SU-DHL-6 (cell line): ENCODE data around the gene SLCO4A1.

Experiments used
- H2AFZ ChIP-seq: fragments of 200-600 bp; sonication (generic); 2 replicates; pipeline ENCODE4 v1.6.1; 2014; ENCODE audit warnings: low read depth, mild to moderate bottlenecking, moderate library complexity, mixed read lengths, antibody characterized with exemption, low read length; ENCODE audit not compliant: severe bottlenecking
- H3F3A ChIP-seq: fragments of 200-600 bp; shearing (Covaris generic); 2 replicates; pipeline ENCODE4 v1.6.0; 2016; ENCODE audit warnings: antibody characterized with exemption, mild to moderate bottlenecking; ENCODE audit not compliant: insufficient read depth
- H3K27ac ChIP-seq: fragments of 200-600 bp; sonication (generic); 2 replicates; pipeline ENCODE4 v1.5.1; 2016; ENCODE audit warnings: low read depth, mild to moderate bottlenecking, low read length, moderate library complexity, mixed read lengths
- H3K27me3 ChIP-seq: fragments of 200-600 bp; sonication (generic), shearing (Covaris generic); 2 replicates; pipeline ENCODE4 v1.6.0; 2014; ENCODE audit warnings: mild to moderate bottlenecking, low read length
- H3K36me3 ChIP-seq: fragments of 200-600 bp; sonication (generic); 2 replicates; pipeline ENCODE4 v1.6.1; 2014; ENCODE audit warnings: mild to moderate bottlenecking, low read length, mixed read lengths
- H3K4me2 ChIP-seq: fragments of 300-600, 200-600 bp; shearing (Covaris generic), sonication (generic); 2 replicates; pipeline ENCODE4 v1.6.0; 2014; ENCODE audit warnings: low read length, low read depth, mild to moderate bottlenecking; ENCODE audit not compliant: poor library complexity, severe bottlenecking
- H3K4me3 ChIP-seq: fragments of 200-600 bp; sonication (generic); 2 replicates; pipeline ENCODE4 v1.5.1; 2014; ENCODE audit warnings: antibody characterized with exemption, low read length, mild to moderate bottlenecking, mixed read lengths; ENCODE audit not compliant: insufficient read depth, poor library complexity, severe bottlenecking
- H3K79me2 ChIP-seq: fragments of 200-600 bp; sonication (generic); 2 replicates; pipeline ENCODE4 v1.6.1; 2014; ENCODE audit warnings: mild to moderate bottlenecking, low read length, moderate library complexity; ENCODE audit not compliant: insufficient read depth
- H3K9ac ChIP-seq: fragments of 200-600 bp; sonication (generic); 2 replicates; pipeline ENCODE4 v1.7.0; 2014; ENCODE audit warnings: mild to moderate bottlenecking, low read length
- H3K9me2 ChIP-seq: fragments of 200-600 bp; sonication (generic); replicated peaks from 2 replicates; pipeline ENCODE4 v1.6.1; 2014; ENCODE audit warnings: low read length; ENCODE audit not compliant: insufficient read depth
- H3K9me3 ChIP-seq: fragments of 200-600 bp; sonication (generic); 2 replicates; pipeline ENCODE4 v1.6.1; 2014; ENCODE audit warnings: low read length, mixed read lengths; ENCODE audit not compliant: insufficient read depth
- H4K20me1 ChIP-seq: fragments of 200-600 bp; sonication (generic); 2 replicates; pipeline ENCODE4 v1.6.1; 2014; ENCODE audit warnings: low read depth, mild to moderate bottlenecking, antibody characterized with exemption, low read length, moderate library complexity, mixed read lengths
- EZH2phosphoT487 ChIP-seq: fragments of 200-600 bp; sonication (generic), shearing (Covaris generic); conservative IDR thresholded peaks from 2 replicates; pipeline ENCODE4 v1.6.1; 2018; ENCODE audit warnings: mild to moderate bottlenecking, antibody characterized with exemption, low read length, moderate library complexity, mixed read lengths
- TF ChIP-seq, protein P1 (sequence below): fragments of 200-600 bp; sonication (generic); IDR thresholded peaks from one replicate; pipeline ENCODE4 v1.5.1; 2017; ENCODE audit warnings: antibody characterized with exemption, mild to moderate bottlenecking, low read length, moderate library complexity; ENCODE audit not compliant: insufficient read depth, poor library complexity, severe bottlenecking

Gene SLCO4A1

DNA sequence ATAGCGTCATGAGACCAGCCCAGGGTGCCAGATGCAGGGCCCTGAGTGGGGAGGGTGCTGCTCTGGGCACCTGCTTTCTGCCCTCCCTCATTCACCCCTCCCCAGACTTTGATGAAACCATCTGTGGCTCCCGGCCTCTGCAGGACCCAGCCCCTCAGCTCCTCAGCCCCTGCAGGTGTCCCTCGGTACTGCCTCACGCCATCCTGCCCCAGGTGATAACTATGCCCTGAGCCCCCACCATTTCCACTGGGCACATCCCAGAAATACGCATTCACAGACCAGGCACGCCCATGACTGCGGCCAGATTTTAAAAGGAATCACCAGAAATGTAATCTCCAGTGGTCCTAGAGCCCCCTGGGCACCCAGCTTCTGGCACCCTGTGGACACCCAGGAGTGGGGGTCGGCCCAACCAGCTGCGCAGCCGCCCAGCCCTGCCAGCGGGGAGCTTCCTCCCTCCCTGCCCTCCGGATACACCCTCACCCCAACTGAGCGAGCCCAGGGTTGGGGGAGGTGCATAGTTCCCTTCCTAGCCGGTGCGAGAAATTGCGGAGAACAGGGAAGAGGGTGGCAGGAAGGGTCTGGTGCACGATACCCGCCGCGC is 65.7 kb downstream of the SLCO4A1 start:
- Histone ChIP-seq H3K9me2 (no peaks in the 10 kb centered on the region), H4K20me1 (no peaks in the 10 kb centered on the region), H3K27me3 (no peaks in the 10 kb centered on the region), H2AFZ (no peak overlapping the region), H3K9me3 (no peaks in the 10 kb centered on the region), H3K4me3 (no peak overlapping the region), H3K9ac (no peak overlapping the region), H3K4me2 (no peak overlapping the region), H3K79me2 (no peaks in the 10 kb centered on the region), H3K27ac (no peak overlapping the region), H3K36me3 (no peaks in the 10 kb centered on the region), H3F3A (no peaks in the 10 kb centered on the region)
- no peak for TF ChIP-seq EZH2phosphoT487
- TF ChIP-seq, protein P1, sequence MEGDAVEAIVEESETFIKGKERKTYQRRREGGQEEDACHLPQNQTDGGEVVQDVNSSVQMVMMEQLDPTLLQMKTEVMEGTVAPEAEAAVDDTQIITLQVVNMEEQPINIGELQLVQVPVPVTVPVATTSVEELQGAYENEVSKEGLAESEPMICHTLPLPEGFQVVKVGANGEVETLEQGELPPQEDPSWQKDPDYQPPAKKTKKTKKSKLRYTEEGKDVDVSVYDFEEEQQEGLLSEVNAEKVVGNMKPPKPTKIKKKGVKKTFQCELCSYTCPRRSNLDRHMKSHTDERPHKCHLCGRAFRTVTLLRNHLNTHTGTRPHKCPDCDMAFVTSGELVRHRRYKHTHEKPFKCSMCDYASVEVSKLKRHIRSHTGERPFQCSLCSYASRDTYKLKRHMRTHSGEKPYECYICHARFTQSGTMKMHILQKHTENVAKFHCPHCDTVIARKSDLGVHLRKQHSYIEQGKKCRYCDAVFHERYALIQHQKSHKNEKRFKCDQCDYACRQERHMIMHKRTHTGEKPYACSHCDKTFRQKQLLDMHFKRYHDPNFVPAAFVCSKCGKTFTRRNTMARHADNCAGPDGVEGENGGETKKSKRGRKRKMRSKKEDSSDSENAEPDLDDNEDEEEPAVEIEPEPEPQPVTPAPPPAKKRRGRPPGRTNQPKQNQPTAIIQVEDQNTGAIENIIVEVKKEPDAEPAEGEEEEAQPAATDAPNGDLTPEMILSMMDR = no peak

DNA sequence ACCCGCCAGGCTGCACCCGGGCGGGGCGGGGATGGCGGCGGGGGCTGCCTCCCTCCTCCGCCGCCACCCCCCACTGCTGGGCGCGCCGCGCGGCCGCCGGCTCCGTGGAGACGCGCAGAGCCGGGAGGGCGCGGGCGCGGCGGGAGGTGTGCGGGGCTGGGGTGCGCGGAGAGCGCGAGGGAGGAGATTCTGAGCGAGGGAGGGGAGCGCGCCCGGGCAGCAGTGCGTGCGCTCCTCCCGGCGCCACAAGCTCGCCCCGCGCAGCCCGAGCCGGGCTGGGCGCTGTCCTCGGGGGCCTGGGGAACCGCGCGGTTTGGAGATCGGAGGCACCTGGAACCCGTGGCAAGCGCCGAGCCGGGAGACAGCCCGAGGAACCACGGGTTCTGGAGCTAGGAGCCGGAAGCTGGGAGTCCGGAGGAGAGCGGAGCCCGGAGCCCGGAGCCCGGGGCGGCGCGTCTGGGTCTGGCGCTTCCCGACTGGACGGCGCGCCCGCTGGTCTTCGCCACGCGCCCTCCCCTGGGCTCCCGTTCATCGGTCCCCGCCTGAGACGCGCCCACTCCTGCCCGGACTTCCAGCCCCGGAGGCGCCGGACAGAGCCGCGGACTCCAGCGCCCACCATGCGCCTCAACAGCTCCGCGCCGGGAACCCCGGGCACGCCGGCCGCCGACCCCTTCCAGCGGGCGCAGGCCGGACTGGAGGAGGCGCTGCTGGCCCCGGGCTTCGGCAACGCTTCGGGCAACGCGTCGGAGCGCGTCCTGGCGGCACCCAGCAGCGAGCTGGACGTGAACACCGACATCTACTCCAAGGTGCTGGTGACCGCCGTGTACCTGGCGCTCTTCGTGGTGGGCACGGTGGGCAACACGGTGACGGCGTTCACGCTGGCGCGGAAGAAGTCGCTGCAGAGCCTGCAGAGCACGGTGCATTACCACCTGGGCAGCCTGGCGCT is 66.6 kb downstream of the SLCO4A1 start, which contains the start of gene NTSR1:
Gene NTSR1 (plus strand): TSS at position 246 of the 946 bp plus-strand sequence. CDS start 372 bp downstream, at position 618.
- no peak within 1 kb of the TSS for H3K4me2 ChIP-seq
- H3K9ac ChIP-seq = no peak within 1 kb of the TSS
- H3K9me2 ChIP-seq = no peaks in the 10 kb centered on the region
- no peaks in the 10 kb centered on the region for H4K20me1 ChIP-seq
- H3K36me3 ChIP-seq = no peaks in the 10 kb centered on the region
- H2AFZ ChIP-seq = no peak within 1 kb of the TSS
- no peaks in the 10 kb centered on the region for H3K79me2 ChIP-seq
- no peak within 1 kb of the TSS for H3K27ac ChIP-seq
- no peaks in the 10 kb centered on the region for H3K27me3 ChIP-seq
- no peak within 1 kb of the TSS for H3K4me3 ChIP-seq
- no peaks in the 10 kb centered on the region for H3F3A ChIP-seq
- no peak for TF ChIP-seq EZH2phosphoT487
- TF ChIP-seq, protein P1 = no peak
- H3K9me3 ChIP-seq = no peaks in the 10 kb centered on the region

DNA sequence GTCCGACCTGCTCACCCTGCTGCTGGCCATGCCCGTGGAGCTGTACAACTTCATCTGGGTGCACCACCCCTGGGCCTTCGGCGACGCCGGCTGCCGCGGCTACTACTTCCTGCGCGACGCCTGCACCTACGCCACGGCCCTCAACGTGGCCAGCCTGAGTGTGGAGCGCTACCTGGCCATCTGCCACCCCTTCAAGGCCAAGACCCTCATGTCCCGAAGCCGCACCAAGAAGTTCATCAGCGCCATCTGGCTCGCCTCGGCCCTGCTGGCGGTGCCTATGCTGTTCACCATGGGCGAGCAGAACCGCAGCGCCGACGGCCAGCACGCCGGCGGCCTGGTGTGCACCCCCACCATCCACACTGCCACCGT is 67.2 kb downstream of the SLCO4A1 start:
- Histone ChIP-seq H3K36me3 (no peaks in the 10 kb centered on the region), H2AFZ (no peak overlapping the region), H3K9me2 (no peaks in the 10 kb centered on the region), H3K4me3 (no peak overlapping the region), H3F3A (no peaks in the 10 kb centered on the region), H3K4me2 (no peak overlapping the region), H3K79me2 (no peaks in the 10 kb centered on the region), H3K27me3 (no peaks in the 10 kb centered on the region), H3K9ac (no peak overlapping the region), H4K20me1 (no peaks in the 10 kb centered on the region), H3K27ac (no peak overlapping the region), H3K9me3 (no peaks in the 10 kb centered on the region)
- TF ChIP-seq, protein P1 = no peak
- TF ChIP-seq EZH2phosphoT487 = no peak
